WI38 (cell line): Measurements from ENCODE around the gene SIL1.

Source experiments
- H3K4me3 ChIP-seq: 2 replicates; pipeline ENCODE4 v1.5.1; 2011; ENCODE audit warnings: low read depth, mild to moderate bottlenecking, control low read depth, low read length
- TF ChIP-seq, protein P1 (sequence below): IDR thresholded peaks from 2 replicates; pipeline ENCODE4 v1.5.1; 2012; ENCODE audit warnings: low read depth, mild to moderate bottlenecking, control low read depth, low read length

Gene SIL1

GRCh38 chr5:139138109-139138508 is 60.1 kb downstream of the SIL1 start:
- no peak overlapping the region for H3K4me3 ChIP-seq
- TF ChIP-seq, protein P1, sequence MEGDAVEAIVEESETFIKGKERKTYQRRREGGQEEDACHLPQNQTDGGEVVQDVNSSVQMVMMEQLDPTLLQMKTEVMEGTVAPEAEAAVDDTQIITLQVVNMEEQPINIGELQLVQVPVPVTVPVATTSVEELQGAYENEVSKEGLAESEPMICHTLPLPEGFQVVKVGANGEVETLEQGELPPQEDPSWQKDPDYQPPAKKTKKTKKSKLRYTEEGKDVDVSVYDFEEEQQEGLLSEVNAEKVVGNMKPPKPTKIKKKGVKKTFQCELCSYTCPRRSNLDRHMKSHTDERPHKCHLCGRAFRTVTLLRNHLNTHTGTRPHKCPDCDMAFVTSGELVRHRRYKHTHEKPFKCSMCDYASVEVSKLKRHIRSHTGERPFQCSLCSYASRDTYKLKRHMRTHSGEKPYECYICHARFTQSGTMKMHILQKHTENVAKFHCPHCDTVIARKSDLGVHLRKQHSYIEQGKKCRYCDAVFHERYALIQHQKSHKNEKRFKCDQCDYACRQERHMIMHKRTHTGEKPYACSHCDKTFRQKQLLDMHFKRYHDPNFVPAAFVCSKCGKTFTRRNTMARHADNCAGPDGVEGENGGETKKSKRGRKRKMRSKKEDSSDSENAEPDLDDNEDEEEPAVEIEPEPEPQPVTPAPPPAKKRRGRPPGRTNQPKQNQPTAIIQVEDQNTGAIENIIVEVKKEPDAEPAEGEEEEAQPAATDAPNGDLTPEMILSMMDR, result no peak

DNA sequence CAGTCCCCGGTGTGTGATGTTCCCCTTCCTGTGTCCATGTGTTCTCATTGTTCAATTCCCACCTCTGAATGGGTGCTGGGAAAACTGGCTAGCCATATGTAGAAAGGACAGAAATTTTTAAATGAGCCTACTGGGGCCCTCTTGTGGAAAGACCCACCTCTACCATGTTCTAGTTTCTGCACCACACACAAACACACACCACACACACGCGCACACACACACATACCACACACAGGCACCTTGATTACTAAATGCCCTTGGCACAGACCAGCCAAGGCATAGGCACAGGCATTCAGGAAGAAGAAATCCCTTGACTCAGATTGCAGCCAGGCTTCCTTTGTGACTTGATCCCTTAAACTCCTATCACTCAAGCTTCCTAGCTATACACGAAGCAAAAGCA is 60.5 kb downstream of the SIL1 start:
- no peak overlapping the region for H3K4me3 ChIP-seq

GRCh38 chr5:139134906-139135305 is 63.3 kb downstream of the SIL1 start:
- TF ChIP-seq, protein P1, result no peak
- H3K4me3 ChIP-seq, result no peak overlapping the region

More for the DNA sequence above, 60.5 kb downstream of the SIL1 start:
- TF ChIP-seq, protein P1, result peak; percentile 12; the same call in 1 of the 2 replicates

DNA sequence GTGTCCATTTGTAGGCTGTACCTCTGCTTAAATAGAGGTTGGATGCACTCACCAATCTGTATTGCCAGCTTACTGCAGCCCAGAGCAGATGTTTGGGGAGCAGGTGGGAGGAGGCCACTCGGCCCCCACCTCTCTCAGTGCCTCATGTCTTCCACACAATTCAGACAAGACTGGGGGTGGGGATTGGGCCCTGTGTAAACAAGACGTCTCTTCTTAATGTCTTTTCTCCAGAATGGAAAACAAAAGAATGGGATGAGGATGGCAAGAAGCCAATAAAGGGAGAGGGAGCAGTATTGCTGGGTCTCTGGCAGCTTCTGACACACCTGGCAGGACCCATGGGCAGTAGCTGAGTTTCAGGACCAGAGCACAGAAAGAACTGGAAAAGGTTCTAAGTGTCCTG is 64.9 kb downstream of the SIL1 start:
- TF ChIP-seq, protein P1, result no peak
- no peak overlapping the region for H3K4me3 ChIP-seq

- H3K4me3 ChIP-seq, result no peak overlapping the region
- TF ChIP-seq, protein P1, result no peak
These were observed 65.7 kb downstream of the SIL1 start for GRCh38 chr5:139132515-139132914.

- H3K4me3 ChIP-seq, result no peak overlapping the region
- TF ChIP-seq, protein P1, result no peak
These were observed 66.2 kb downstream of the SIL1 start for GRCh38 chr5:139131921-139132432.

DNA sequence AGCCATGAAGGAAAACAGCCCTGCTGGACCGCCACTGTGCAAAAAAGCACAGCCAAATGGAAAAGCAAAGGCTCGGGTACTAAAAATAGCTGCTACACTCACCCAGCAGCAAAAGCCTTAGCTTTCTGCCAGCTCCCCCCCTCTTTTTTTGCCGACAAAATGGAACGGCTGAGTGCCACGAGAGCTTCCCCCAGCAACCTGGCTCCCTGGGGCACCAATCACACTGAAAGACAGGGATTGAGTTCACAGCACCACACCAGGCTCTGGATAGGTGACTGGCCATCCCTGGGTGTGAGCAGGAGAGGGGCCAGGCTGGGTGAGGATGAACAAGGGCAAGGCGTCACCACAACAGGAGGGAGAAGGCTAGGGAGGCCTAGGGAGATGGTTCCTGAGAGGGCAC is 66.7 kb downstream of the SIL1 start:
- TF ChIP-seq, protein P1, result no peak
- peak overlapping the region; percentile 7; the same call in 1 of the 2 replicates for H3K4me3 ChIP-seq
